ENCODE data around the gene ZNF181. TPM values are rescaled to one million over a fixed set of nuclear protein-coding genes. Genes with fewer than 3 reads are reported as not detected.

The ZNF181 gene
- total and polyA plus RNA-seq, 4 donors = 5.6 to 17.7 (median 7.2) TPM

DNA sequence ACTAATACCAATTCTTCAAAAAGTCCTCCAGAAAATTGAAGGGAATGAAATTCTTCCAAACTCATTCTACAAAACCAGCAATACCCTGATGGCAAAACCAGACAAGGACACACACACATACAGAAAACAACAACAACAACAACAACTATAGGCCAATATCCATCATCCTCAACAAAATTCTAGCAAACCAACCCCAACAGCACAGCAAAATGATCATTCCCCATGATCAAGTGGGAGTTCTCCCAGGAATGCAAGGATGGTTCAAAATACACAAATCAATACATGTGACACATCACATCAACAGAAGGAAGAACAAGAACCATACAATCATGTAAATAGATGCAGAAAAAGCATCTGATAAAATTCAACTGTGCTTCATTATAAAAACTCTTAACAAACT lies 18.7 kb upstream of the ZNF181 start:
- Histone ChIP-seq H3K4me1 (ENCODE audit: control insufficient read depth in 5 of 5, insufficient read depth in 5 of 5, low read length in 5 of 5) (no peaks in the 10 kb centered on the region), H3K4me3 (no peak overlapping the region), H3K36me3 (ENCODE audit: control insufficient read depth in 4 of 4, insufficient read depth in 4 of 4, low read length in 4 of 4) (no peaks in the 10 kb centered on the region), H3K9ac (ENCODE audit: insufficient read depth in 1 of 2, low read length in 2 of 2) (no peak overlapping the region), H3K27ac (ENCODE audit: low read depth in 1 of 2, low read length in 1 of 2) (no peak overlapping the region), H3K27me3 (ENCODE audit: control insufficient read depth in 3 of 3, insufficient read depth in 3 of 3, low read length in 2 of 3) (no peaks in the 10 kb centered on the region), H3K9me3 (ENCODE audit: control insufficient read depth in 4 of 4, insufficient read depth in 3 of 4, low read length in 3 of 4) (peaks cover 1 to 3% (median 3%) of the 10 kb centered on the region in 4 donors)
- no peak for ATAC-seq (ENCODE audit: insufficient read depth, low FRiP score)
- TF ChIP-seq, protein P1, sequence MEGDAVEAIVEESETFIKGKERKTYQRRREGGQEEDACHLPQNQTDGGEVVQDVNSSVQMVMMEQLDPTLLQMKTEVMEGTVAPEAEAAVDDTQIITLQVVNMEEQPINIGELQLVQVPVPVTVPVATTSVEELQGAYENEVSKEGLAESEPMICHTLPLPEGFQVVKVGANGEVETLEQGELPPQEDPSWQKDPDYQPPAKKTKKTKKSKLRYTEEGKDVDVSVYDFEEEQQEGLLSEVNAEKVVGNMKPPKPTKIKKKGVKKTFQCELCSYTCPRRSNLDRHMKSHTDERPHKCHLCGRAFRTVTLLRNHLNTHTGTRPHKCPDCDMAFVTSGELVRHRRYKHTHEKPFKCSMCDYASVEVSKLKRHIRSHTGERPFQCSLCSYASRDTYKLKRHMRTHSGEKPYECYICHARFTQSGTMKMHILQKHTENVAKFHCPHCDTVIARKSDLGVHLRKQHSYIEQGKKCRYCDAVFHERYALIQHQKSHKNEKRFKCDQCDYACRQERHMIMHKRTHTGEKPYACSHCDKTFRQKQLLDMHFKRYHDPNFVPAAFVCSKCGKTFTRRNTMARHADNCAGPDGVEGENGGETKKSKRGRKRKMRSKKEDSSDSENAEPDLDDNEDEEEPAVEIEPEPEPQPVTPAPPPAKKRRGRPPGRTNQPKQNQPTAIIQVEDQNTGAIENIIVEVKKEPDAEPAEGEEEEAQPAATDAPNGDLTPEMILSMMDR (IDR thresholded peaks at IDR 0.05; ENCODE audit: control extremely low read depth, extremely low read depth) = no peak
- DNase-seq = no peak

DNA sequence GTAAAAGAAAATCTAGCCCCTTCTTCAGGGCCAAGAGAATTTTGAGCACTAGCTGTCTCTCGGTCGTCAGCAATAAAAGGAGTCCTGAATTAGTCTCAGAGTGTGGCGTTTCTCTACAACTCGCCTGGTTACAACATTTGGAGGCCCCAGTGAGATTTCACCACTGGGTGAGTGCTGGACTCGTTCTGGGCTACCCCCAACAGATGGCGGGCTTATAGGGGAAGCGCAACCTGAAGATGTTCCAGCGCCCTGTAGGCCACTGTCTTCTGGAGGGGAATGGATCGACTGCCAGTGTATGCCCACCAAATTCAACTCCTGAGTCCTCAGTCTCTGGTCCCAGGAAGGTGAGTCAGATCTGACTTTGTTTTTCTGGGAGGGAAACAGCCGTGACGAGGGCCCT lies 11.7 kb upstream of the ZNF181 start:
- H3K36me3 ChIP-seq (ENCODE audit: control insufficient read depth in 4 of 4, insufficient read depth in 4 of 4, low read length in 4 of 4) = no peaks in the 10 kb centered on the region
- peaks cover 0 to 2% (median 0%) of the 10 kb centered on the region in 3 donors for H3K27me3 ChIP-seq (ENCODE audit: control insufficient read depth in 3 of 3, insufficient read depth in 3 of 3, low read length in 2 of 3)
- H3K4me3 ChIP-seq = no peak overlapping the region
- 67 to 70% methylated on average over 11 of the region's 11 CpGs for WGBS, 2 donors
- H3K9ac ChIP-seq (ENCODE audit: insufficient read depth in 1 of 2, low read length in 2 of 2) = no peak overlapping the region
- H3K4me1 ChIP-seq (ENCODE audit: control insufficient read depth in 5 of 5, insufficient read depth in 5 of 5, low read length in 5 of 5) = no peaks in the 10 kb centered on the region
- peaks cover 0 to 2% (median 0%) of the 10 kb centered on the region in 4 donors for H3K9me3 ChIP-seq (ENCODE audit: control insufficient read depth in 4 of 4, insufficient read depth in 3 of 4, low read length in 3 of 4)
- no peak overlapping the region for H3K27ac ChIP-seq (ENCODE audit: low read depth in 1 of 2, low read length in 1 of 2)
- TF ChIP-seq, protein P1 (IDR thresholded peaks at IDR 0.05; ENCODE audit: control extremely low read depth, extremely low read depth) = no peak
- ATAC-seq (ENCODE audit: insufficient read depth, low FRiP score) (no peak), DNase-seq (no peak)

DNA sequence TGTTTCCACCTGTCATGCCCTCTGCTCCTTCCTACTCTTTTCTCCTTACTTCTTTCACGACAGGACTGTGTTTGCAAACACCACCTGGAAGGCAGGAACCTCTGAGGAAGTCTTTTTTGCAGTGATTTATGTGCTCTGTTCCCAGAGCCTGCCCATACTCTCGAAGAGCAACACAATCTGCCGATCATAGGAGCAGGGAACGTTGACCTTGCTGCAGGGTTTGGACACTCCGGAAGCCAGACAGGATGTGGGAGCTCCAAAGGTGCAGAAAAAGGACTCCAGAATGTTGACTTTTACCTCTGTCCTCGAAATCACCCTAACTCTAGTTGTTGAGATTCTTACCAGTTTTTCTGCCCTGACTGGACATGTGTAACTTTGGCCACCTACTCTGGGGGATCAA lies 8.6 kb upstream of the ZNF181 start:
- 36 to 38% methylated on average over 6 of the region's 6 CpGs for WGBS, 2 donors
- H3K9ac ChIP-seq (ENCODE audit: insufficient read depth in 1 of 2, low read length in 2 of 2) = no peak overlapping the region
- H3K27ac ChIP-seq (ENCODE audit: low read depth in 1 of 2, low read length in 1 of 2) = no peak overlapping the region
- no peak for ATAC-seq (ENCODE audit: insufficient read depth, low FRiP score)
- H3K9me3 ChIP-seq (ENCODE audit: control insufficient read depth in 4 of 4, insufficient read depth in 3 of 4, low read length in 3 of 4) = peaks cover 0 to 2% (median 0%) of the 10 kb centered on the region in 4 donors
- no peaks in the 10 kb centered on the region for H3K4me1 ChIP-seq (ENCODE audit: control insufficient read depth in 5 of 5, insufficient read depth in 5 of 5, low read length in 5 of 5)
- H3K36me3 ChIP-seq (ENCODE audit: control insufficient read depth in 4 of 4, insufficient read depth in 4 of 4, low read length in 4 of 4) = no peaks in the 10 kb centered on the region
- H3K4me3 ChIP-seq = no peak overlapping the region
- TF ChIP-seq, protein P1 (IDR thresholded peaks at IDR 0.05; ENCODE audit: control extremely low read depth, extremely low read depth) = no peak
- DNase-seq = no peak
- H3K27me3 ChIP-seq (ENCODE audit: control insufficient read depth in 3 of 3, insufficient read depth in 3 of 3, low read length in 2 of 3) = peaks cover 0 to 2% (median 0%) of the 10 kb centered on the region in 3 donors
